Smooth muscle cell (in vitro differentiated cells): Measurements from ENCODE around the gene CLCN7. TPM values are rescaled to one million over a fixed set of nuclear protein-coding genes. Genes with fewer than 3 reads are reported as not detected.
A peak's percentile ranks its signal among the peaks of the same experiment; 100 is the strongest.

Experiments used
- DNase-seq: peaks from one replicate; lab custom pipeline; 2025; ENCODE audit not compliant: unreplicated experiment; lab: John Stamatoyannopoulos, UW
- H2AFZ ChIP-seq: fragments of 200-600 bp; sonication (generic); 2 replicates; pipeline ENCODE4 v1.6.0; 2016; ENCODE audit warnings: antibody characterized with exemption, low read depth, mild to moderate bottlenecking
- H3F3A ChIP-seq: fragments of 200-600 bp; sonication (generic); 2 replicates; pipeline ENCODE4 v1.6.0; 2017; ENCODE audit warnings: antibody characterized with exemption, low read depth
- H3K27ac ChIP-seq: fragments of 200-600 bp; sonication (generic); 2 replicates; pipeline ENCODE4 v1.5.1; 2016; ENCODE audit warnings: low read depth, mild to moderate bottlenecking
- H3K27me3 ChIP-seq: fragments of 200-600 bp; sonication (generic); 2 replicates; pipeline ENCODE4 v1.6.1; 2016; ENCODE audit warnings: low read depth, mild to moderate bottlenecking
- H3K36me3 ChIP-seq: fragments of 200-600 bp; sonication (generic); 2 replicates; pipeline ENCODE4 v1.5.1; 2016; ENCODE audit warnings: low read depth
- H3K4me1 ChIP-seq: fragments of 200-600 bp; sonication (generic); 2 replicates; pipeline ENCODE4 v1.5.1; 2016; ENCODE audit warnings: low read depth
- H3K4me2 ChIP-seq: fragments of 200-600 bp; sonication (generic); 2 replicates; pipeline ENCODE4 v1.6.0; 2016; ENCODE audit warnings: mild to moderate bottlenecking
- H3K4me3 ChIP-seq: fragments of 200-600 bp; sonication (generic); 2 replicates; pipeline ENCODE4 v1.5.1; 2016; ENCODE audit warnings: mild to moderate bottlenecking
- H3K79me2 ChIP-seq: fragments of 200-600 bp; sonication (generic); 2 replicates; pipeline ENCODE4 v1.6.0; 2016; ENCODE audit warnings: low read depth, mild to moderate bottlenecking
- H3K9ac ChIP-seq: fragments of 200-600 bp; sonication (generic); 2 replicates; pipeline ENCODE4 v1.6.0; 2016; ENCODE audit warnings: low read depth
- H3K9me3 ChIP-seq: fragments of 200-600 bp; sonication (generic); replicated peaks from 2 replicates; pipeline ENCODE4 v1.5.1; 2016; ENCODE audit warnings: low read depth
- H4K20me1 ChIP-seq: fragments of 200-600 bp; sonication (generic); 2 replicates; pipeline ENCODE4 v1.6.0; 2016; ENCODE audit warnings: low read depth
- WGBS: methylation state at CpG from one replicate; pipeline ENCODE4 v1.1.7; 2016; ENCODE audit warnings: low lambda C conversion rate; 5-methylcytosine and 5-hydroxymethylcytosine counted together
- polyA plus RNA-seq: library from polyadenylated mRNA; unstranded; fragments of >200 nt; fragmentation: Nextera tagmentation; extraction: Ambion mirVana; gene quantifications from 2 replicates; pipeline ENCODE4 v1.2.1, GENCODE V29; 2016
- total RNA-seq: library from RNA; depleted of rRNA; stranded (reverse); fragments of >200 nt; gene quantifications from 2 replicates; pipeline ENCODE4 v1.2.3, GENCODE V29; 2014
- TF ChIP-seq, protein P1 (sequence below): fragments of 200-600 bp; sonication (generic); IDR thresholded peaks from 2 replicates; pipeline ENCODE4 v1.5.1; 2017; ENCODE audit warnings: borderline replicate concordance, mild to moderate bottlenecking, antibody characterized with exemption; ENCODE audit not compliant: insufficient read depth, poor library complexity, severe bottlenecking

Gene CLCN7
- total and polyA plus RNA-seq, 2 experiments from 2014 or later = 15.6 to 45.2 TPM

DNA sequence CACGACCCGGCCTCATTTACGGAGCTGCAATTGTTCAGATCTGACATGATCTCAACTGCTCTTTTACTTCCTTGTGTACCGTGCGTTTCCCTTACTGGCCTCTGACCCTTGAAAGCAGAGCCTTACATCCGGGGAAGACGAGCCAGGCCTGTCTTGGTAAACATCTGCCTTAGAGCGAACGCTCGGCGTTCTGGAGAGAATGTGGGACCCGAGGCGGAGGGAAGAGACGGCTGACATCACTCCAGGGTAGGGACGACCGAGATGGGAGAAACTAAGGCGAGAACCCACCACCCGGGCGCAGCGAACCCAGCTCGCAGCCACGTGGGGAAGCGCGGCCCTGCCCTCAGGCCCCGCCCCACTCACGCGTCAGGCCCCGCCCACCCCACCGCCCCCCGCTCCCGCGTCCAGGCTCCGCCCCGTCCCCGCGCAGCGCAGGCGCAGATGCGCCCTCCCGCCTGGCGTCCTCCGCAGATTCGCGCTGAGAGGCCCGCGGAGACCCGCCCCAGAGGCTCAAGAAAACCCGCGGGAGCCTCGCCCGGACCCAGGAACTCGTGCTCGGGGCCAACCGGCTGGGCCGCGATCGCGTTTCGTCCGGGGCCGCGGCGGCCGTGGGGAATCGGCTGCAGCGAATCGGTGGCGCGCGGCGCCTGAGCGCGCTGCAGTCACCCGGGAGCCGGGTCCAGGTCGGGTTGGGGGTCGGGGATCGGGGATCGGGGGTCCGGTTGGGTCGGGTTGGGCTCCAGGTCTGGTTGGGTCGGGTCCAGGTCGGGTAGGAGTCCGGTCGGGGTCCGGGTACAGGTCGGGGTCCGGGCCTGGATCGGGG, 18.3 kb upstream of the CLCN7 start, which contains the start of gene TELO2:
Gene TELO2 (plus strand): TSS at position 438 of the 823 bp plus-strand sequence. CDS start 922 bp downstream, outside the sequence.
- no peaks in the 10 kb centered on the region for H4K20me1 ChIP-seq
- peak within 1 kb of the TSS; percentile 92 for H3K9ac ChIP-seq
- TF ChIP-seq, protein P1, sequence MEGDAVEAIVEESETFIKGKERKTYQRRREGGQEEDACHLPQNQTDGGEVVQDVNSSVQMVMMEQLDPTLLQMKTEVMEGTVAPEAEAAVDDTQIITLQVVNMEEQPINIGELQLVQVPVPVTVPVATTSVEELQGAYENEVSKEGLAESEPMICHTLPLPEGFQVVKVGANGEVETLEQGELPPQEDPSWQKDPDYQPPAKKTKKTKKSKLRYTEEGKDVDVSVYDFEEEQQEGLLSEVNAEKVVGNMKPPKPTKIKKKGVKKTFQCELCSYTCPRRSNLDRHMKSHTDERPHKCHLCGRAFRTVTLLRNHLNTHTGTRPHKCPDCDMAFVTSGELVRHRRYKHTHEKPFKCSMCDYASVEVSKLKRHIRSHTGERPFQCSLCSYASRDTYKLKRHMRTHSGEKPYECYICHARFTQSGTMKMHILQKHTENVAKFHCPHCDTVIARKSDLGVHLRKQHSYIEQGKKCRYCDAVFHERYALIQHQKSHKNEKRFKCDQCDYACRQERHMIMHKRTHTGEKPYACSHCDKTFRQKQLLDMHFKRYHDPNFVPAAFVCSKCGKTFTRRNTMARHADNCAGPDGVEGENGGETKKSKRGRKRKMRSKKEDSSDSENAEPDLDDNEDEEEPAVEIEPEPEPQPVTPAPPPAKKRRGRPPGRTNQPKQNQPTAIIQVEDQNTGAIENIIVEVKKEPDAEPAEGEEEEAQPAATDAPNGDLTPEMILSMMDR = no peak
- H3K4me2 ChIP-seq = peak within 1 kb of the TSS; percentile 83
- peak within 1 kb of the TSS; percentile 62 for H3K27ac ChIP-seq
- H2AFZ ChIP-seq = peak within 1 kb of the TSS; percentile 94
- peak; percentile 76 for DNase-seq
- peak within 1 kb of the TSS; percentile 95 for H3K4me3 ChIP-seq
- H3K4me1 ChIP-seq = peaks cover 7% of the 10 kb centered on the region
- H3K9me3 ChIP-seq = no peaks in the 10 kb centered on the region
- H3F3A ChIP-seq = no peaks in the 10 kb centered on the region
- H3K27me3 ChIP-seq = no peaks in the 10 kb centered on the region
- H3K36me3 ChIP-seq = no peaks in the 10 kb centered on the region
- H3K79me2 ChIP-seq = peaks cover 18% of the 10 kb centered on the region
- 2% methylated on average over 57 of the region's 89 CpGs for WGBS

DNA sequence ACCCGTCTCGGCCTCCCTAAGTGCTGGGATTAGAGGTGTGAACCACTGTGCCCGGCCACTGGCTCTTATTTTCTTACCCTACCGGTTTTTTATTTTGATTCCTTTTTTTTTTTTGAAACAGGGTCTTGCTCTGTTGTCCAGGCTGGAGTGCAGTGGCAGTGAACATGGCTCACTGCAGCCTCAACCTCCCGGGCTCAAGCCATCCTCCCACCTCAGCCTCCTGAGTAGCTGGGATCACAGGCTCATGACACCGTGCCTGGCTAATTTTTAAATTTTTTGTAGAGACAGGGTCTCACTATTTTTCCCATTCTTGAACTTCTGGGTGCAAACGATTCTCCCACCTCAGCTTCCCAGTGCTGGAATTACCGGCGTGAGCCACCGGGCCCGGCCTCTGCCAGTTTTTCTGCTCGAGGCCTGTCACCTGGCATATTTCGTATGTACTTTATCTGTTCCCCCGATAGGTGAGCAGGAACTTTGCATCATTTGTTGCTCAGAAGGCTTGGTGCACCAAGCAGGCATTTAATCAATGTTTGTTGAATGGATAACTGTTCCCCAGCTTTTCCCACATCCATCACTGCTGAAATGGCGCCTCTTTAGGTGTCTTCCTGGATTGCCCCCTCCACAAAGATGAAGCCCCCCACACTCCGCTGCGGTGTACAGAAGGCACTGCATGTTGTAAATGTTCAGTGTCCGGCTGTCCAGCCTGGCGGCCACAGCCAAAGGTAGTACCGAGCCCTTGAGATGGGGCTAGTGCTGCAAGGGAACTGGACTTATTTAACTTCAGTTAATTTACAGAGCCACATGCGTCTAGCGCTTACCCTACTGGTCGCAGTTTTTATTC, 17.5 kb upstream of the CLCN7 start:
- Histone ChIP-seq H3K27ac (no peak overlapping the region), H3K9ac (peak overlapping the region; percentile 92)

DNA sequence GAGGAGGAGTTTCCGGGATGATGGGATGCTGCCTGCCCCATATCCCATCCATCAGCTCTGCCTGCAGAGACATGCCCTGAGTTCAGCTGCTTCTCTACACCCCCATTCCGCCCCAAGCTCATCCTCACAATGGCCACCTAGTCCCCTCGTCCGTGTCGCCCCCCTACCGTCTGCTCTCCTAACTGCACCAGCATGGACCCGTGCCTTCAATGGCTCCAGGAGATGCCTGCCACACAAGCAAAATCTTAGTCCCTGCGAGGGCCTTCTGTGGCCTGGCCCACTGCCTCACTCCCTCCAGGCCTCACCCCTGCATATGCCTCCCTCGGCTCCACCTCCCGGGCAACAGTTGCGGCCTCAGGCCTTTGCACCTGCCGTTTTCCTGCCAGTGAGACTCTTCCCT, 16.5 kb upstream of the CLCN7 start:
- H3K27ac ChIP-seq = no peak overlapping the region
- H3K9ac ChIP-seq = no peak overlapping the region
- H3K9me3 ChIP-seq = no peaks in the 10 kb centered on the region
- H3K79me2 ChIP-seq = peaks cover 18% of the 10 kb centered on the region
- H3F3A ChIP-seq = no peaks in the 10 kb centered on the region
- 88% methylated on average over 12 of the region's 12 CpGs for WGBS
- H3K4me1 ChIP-seq = peaks cover 7% of the 10 kb centered on the region
- no peak for DNase-seq
- no peaks in the 10 kb centered on the region for H3K27me3 ChIP-seq
- H3K36me3 ChIP-seq = no peaks in the 10 kb centered on the region
- H3K4me2 ChIP-seq = no peak overlapping the region
- no peak overlapping the region for H2AFZ ChIP-seq
- H4K20me1 ChIP-seq = no peaks in the 10 kb centered on the region
- no peak overlapping the region for H3K4me3 ChIP-seq
- TF ChIP-seq, protein P1 = no peak

More for the DNA sequence above, 17.5 kb upstream of the CLCN7 start:
- no peaks in the 10 kb centered on the region for H3K9me3 ChIP-seq
- no peaks in the 10 kb centered on the region for H3F3A ChIP-seq
- no peak for DNase-seq
- H3K27me3 ChIP-seq = no peaks in the 10 kb centered on the region
- H3K79me2 ChIP-seq = peaks cover 18% of the 10 kb centered on the region
- 94% methylated on average over 23 of the region's 23 CpGs for WGBS
- H3K4me3 ChIP-seq = peak overlapping the region; percentile 95
- H3K4me1 ChIP-seq = peaks cover 7% of the 10 kb centered on the region
- peak overlapping the region; percentile 70 for H2AFZ ChIP-seq
- H3K4me2 ChIP-seq = peak overlapping the region; percentile 83
- TF ChIP-seq, protein P1 = no peak
- no peaks in the 10 kb centered on the region for H4K20me1 ChIP-seq
- no peaks in the 10 kb centered on the region for H3K36me3 ChIP-seq
